ENCODE results near the gene CDC73.

- TF ChIP-seq CTCF (IDR thresholded peaks at IDR 0.05) (no peak), TCF7L2 (IDR thresholded peaks at IDR 0.05; ENCODE audit: low read depth, low read length) (no peak), POLR2AphosphoS5 (IDR thresholded peaks at IDR 0.05; ENCODE audit: low read depth, low read length) (no peak)
These were observed 139.1 kb downstream of the CDC73 start for GRCh38 chr1:193260896-193261295.
